Neural progenitor cell (in vitro differentiated cells): Measurements from ENCODE around the gene MED17.

ENCODE experiments used
- EZH2 ChIP-seq: fragments of 200-600 bp; sonication (generic); IDR thresholded peaks from 2 replicates; pipeline ENCODE4 v1.6.1; 2017; ENCODE audit warnings: antibody characterized with exemption, mild to moderate bottlenecking, moderate library complexity
- TF ChIP-seq, protein P1 (sequence below): fragments of 200-600 bp; sonication (generic); IDR thresholded peaks from 2 replicates; pipeline ENCODE4 v1.5.1; 2017; ENCODE audit warnings: antibody characterized with exemption, mild to moderate bottlenecking

DNA sequence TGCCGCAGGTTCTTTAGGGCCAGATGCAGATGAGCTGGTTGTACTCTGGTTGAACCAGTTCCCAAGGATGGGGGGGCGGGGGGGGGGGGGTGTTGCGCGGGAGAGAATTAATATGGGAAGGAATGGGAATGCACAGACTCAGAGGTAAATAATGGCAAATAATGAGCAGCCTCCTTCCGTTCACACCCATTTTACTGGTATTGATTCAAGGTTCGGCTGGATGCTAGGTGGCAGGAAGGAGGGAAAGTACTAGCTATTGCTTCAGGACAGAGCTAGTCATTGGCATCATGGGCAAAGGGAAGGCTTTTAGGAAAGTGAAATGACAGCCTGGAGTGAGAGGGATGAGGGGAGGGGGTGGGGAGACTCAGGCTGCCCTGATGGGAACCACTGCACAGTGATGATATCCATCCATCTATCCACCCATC, 66.5 kb downstream of the MED17 start, which contains the start of gene VSTM5:
- TF ChIP-seq, protein P1, sequence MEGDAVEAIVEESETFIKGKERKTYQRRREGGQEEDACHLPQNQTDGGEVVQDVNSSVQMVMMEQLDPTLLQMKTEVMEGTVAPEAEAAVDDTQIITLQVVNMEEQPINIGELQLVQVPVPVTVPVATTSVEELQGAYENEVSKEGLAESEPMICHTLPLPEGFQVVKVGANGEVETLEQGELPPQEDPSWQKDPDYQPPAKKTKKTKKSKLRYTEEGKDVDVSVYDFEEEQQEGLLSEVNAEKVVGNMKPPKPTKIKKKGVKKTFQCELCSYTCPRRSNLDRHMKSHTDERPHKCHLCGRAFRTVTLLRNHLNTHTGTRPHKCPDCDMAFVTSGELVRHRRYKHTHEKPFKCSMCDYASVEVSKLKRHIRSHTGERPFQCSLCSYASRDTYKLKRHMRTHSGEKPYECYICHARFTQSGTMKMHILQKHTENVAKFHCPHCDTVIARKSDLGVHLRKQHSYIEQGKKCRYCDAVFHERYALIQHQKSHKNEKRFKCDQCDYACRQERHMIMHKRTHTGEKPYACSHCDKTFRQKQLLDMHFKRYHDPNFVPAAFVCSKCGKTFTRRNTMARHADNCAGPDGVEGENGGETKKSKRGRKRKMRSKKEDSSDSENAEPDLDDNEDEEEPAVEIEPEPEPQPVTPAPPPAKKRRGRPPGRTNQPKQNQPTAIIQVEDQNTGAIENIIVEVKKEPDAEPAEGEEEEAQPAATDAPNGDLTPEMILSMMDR: no peak
- TF ChIP-seq EZH2: no peak
